Measurements from ENCODE around the gene KRTAP10-1. TPM values are rescaled to one million over a fixed set of nuclear protein-coding genes. Genes with fewer than 3 reads are reported as not detected.

KRTAP10-1 gene
- total and polyA plus RNA-seq, 2 of the 8 experiments (the other 6 are each of a cell fraction or from before 2014, with no cell fraction given), result 0.08 TPM; not detected in 1

- TF ChIP-seq, protein P1, sequence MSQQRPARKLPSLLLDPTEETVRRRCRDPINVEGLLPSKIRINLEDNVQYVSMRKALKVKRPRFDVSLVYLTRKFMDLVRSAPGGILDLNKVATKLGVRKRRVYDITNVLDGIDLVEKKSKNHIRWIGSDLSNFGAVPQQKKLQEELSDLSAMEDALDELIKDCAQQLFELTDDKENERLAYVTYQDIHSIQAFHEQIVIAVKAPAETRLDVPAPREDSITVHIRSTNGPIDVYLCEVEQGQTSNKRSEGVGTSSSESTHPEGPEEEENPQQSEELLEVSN (IDR thresholded peaks at IDR 0.05), result no peak
- TF ChIP-seq MAX (IDR thresholded peaks at IDR 0.05), result no peak
- no peak for TF ChIP-seq NRF1 (IDR thresholded peaks at IDR 0.05; ENCODE audit: low read depth, low read length)
- TF ChIP-seq ZNF274 (IDR thresholded peaks at IDR 0.05; ENCODE audit: borderline replicate concordance, extremely low read depth, low read length), result no peak
- no peak for TF ChIP-seq EGR1 (IDR thresholded peaks at IDR 0.05; ENCODE audit: borderline replicate concordance, low read depth, low read length)
- no peak for TF ChIP-seq RAD21 (IDR thresholded peaks at IDR 0.05 in 1 of 2, conservative IDR thresholded peaks at IDR 0.05 in 1 of 2; ENCODE audit: low read depth in 2 of 2, low read length in 2 of 2)
- TF ChIP-seq, protein P2, sequence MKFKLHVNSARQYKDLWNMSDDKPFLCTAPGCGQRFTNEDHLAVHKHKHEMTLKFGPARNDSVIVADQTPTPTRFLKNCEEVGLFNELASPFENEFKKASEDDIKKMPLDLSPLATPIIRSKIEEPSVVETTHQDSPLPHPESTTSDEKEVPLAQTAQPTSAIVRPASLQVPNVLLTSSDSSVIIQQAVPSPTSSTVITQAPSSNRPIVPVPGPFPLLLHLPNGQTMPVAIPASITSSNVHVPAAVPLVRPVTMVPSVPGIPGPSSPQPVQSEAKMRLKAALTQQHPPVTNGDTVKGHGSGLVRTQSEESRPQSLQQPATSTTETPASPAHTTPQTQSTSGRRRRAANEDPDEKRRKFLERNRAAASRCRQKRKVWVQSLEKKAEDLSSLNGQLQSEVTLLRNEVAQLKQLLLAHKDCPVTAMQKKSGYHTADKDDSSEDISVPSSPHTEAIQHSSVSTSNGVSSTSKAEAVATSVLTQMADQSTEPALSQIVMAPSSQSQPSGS (IDR thresholded peaks at IDR 0.05; ENCODE audit: low read length), result no peak
- TF ChIP-seq NANOG (IDR thresholded peaks at IDR 0.05; ENCODE audit: insufficient read depth, low read depth, low read length, poor library complexity, severe bottlenecking), result no peak
These were observed 43.2 kb upstream of the KRTAP10-1 start (continued) for GRCh38 chr21:44583089-44583799.

All from H1 (cell line).